ENCODE results near the gene LIPC.

The LIPC gene

GRCh38 chr15:58587486-58587885 lies 155.7 kb downstream of the LIPC start:
- Histone ChIP-seq H3K27me3 (no peaks in the 10 kb centered on the region), H3K4me3 (ENCODE audit: low read depth in 1 of 2, low read length in 1 of 2) (no peak overlapping the region), H3K4me1 (ENCODE audit: control insufficient read depth in 1 of 2, insufficient read depth in 1 of 2, low read depth in 1 of 2, low read length in 1 of 2) (peaks cover 10 to 11% of the 10 kb centered on the region in 2 experiments), H3K27ac (no peak overlapping the region), H3K9me3 (no peaks in the 10 kb centered on the region), H3K36me3 (no peaks in the 10 kb centered on the region)
- no peak for TF ChIP-seq CTCF (IDR thresholded peaks at IDR 0.05)

- Histone ChIP-seq H3K27ac (no peak overlapping the region), H3K36me3 (no peaks in the 10 kb centered on the region), H3K27me3 (no peaks in the 10 kb centered on the region), H3K9me3 (no peaks in the 10 kb centered on the region), H3K4me3 (ENCODE audit: low read depth in 1 of 2, low read length in 1 of 2) (no peak overlapping the region), H3K4me1 (ENCODE audit: control insufficient read depth in 1 of 2, insufficient read depth in 1 of 2, low read depth in 1 of 2, low read length in 1 of 2) (peaks cover 10 to 11% of the 10 kb centered on the region in 2 experiments)
- no peak for TF ChIP-seq CTCF (IDR thresholded peaks at IDR 0.05)
These were observed 156.3 kb downstream of the LIPC start for GRCh38 chr15:58588096-58588495.

GRCh38 chr15:58589047-58589446 lies 157.3 kb downstream of the LIPC start:
- Histone ChIP-seq H3K27me3 (no peaks in the 10 kb centered on the region), H3K4me3 (ENCODE audit: low read depth in 1 of 2, low read length in 1 of 2) (no peak overlapping the region), H3K36me3 (peaks cover 4% of the 10 kb centered on the region), H3K4me1 (ENCODE audit: control insufficient read depth in 1 of 2, insufficient read depth in 1 of 2, low read depth in 1 of 2, low read length in 1 of 2) (peaks cover 10 to 11% of the 10 kb centered on the region in 2 experiments), H3K27ac (no peak overlapping the region), H3K9me3 (no peaks in the 10 kb centered on the region)
- no peak for TF ChIP-seq CTCF (IDR thresholded peaks at IDR 0.05)

- Histone ChIP-seq H3K36me3 (peaks cover 4% of the 10 kb centered on the region), H3K9me3 (no peaks in the 10 kb centered on the region), H3K4me1 (ENCODE audit: control insufficient read depth in 1 of 2, insufficient read depth in 1 of 2, low read depth in 1 of 2, low read length in 1 of 2) (peaks cover 5% of the 10 kb centered on the region in 2 experiments), H3K27me3 (no peaks in the 10 kb centered on the region), H3K4me3 (ENCODE audit: low read depth in 1 of 2, low read length in 1 of 2) (no peak overlapping the region), H3K27ac (no peak overlapping the region)
- no peak for TF ChIP-seq CTCF (IDR thresholded peaks at IDR 0.05)
These were observed 158.4 kb downstream of the LIPC start for GRCh38 chr15:58590236-58590635.

GRCh38 chr15:58590926-58591325 lies 159.1 kb downstream of the LIPC start:
- H3K4me1 ChIP-seq (ENCODE audit: control insufficient read depth in 1 of 2, insufficient read depth in 1 of 2, low read depth in 1 of 2, low read length in 1 of 2), result peaks cover 5 to 7% of the 10 kb centered on the region in 2 experiments
- no peak for TF ChIP-seq CTCF (IDR thresholded peaks at IDR 0.05)
- peaks cover 4% of the 10 kb centered on the region for H3K36me3 ChIP-seq
- no peaks in the 10 kb centered on the region for H3K9me3 ChIP-seq
- H3K4me3 ChIP-seq (ENCODE audit: low read depth in 1 of 2, low read length in 1 of 2), result no peak overlapping the region
- no peak overlapping the region for H3K27ac ChIP-seq
- H3K27me3 ChIP-seq, result no peaks in the 10 kb centered on the region

GRCh38 chr15:58593870-58594269 lies 162.1 kb downstream of the LIPC start:
- H3K27me3 ChIP-seq, result no peaks in the 10 kb centered on the region
- TF ChIP-seq CTCF (IDR thresholded peaks at IDR 0.05), result no peak

More at GRCh38 chr15:58593870-58594269, 162.1 kb downstream of the LIPC start:
- H3K36me3 ChIP-seq, result peaks cover 16% of the 10 kb centered on the region
- H3K4me3 ChIP-seq (ENCODE audit: low read depth in 1 of 2, low read length in 1 of 2), result no peak overlapping the region
- no peak overlapping the region for H3K27ac ChIP-seq
- H3K4me1 ChIP-seq (ENCODE audit: control insufficient read depth in 1 of 2, insufficient read depth in 1 of 2, low read depth in 1 of 2, low read length in 1 of 2), result peaks cover 9 to 11% of the 10 kb centered on the region in 2 experiments
- no peaks in the 10 kb centered on the region for H3K9me3 ChIP-seq
